ENCODE data around the gene CAMKK2.

GRCh38 chr12:121233628-121234020, 62.9 kb downstream of the CAMKK2 start:
- TF ChIP-seq CTCF (conservative IDR thresholded peaks at IDR 0.05; ENCODE audit: low read depth, low read length) (no peak), SMC3 (IDR thresholded peaks at IDR 0.05; ENCODE audit: low read depth, low read length) (no peak), RAD21 (IDR thresholded peaks at IDR 0.05; ENCODE audit: low read length) (no peak)
